PFSK-1 (cell line): ENCODE data around the gene RTRAF. TPM values are rescaled to one million over a fixed set of nuclear protein-coding genes. Genes with fewer than 3 reads are reported as not detected.

Source experiments
- FOXP2 ChIP-seq: optimal IDR thresholded peaks from 2 replicates; pipeline ENCODE3; 2011; ENCODE audit warnings: borderline replicate concordance, control low read depth, inconsistent platforms; ENCODE audit not compliant: insufficient read depth; ENCODE audit errors: extremely low read length, extremely low read depth
- POLR2AphosphoS5 ChIP-seq: IDR thresholded peaks from 2 replicates; pipeline ENCODE4 v1.6.1; 2012; ENCODE audit warnings: low read depth, mild to moderate bottlenecking, control low read depth, low read length, moderate library complexity
- SIN3A ChIP-seq: IDR thresholded peaks from 2 replicates; pipeline ENCODE4 v1.6.1; 2012; ENCODE audit warnings: mild to moderate bottlenecking, low read length, moderate library complexity, borderline replicate concordance; ENCODE audit not compliant: insufficient read depth
- TAF1 ChIP-seq: IDR thresholded peaks from 2 replicates; pipeline ENCODE4 v1.6.1; 2012; ENCODE audit warnings: low read length, control low read depth, borderline replicate concordance; ENCODE audit not compliant: insufficient read depth
- polyA plus RNA-seq: library from polyadenylated mRNA; unstranded; fragments of >200 nt; gene quantifications from one replicate; pipeline ENCODE4 v1.2.1, GENCODE V29; 2012; ENCODE audit warnings: low read depth, missing spikeins; ENCODE audit not compliant: insufficient read length
- TF ChIP-seq, protein P1 (sequence below), 2 experiments: IDR thresholded peaks; 2 replicates each; pipeline versions ENCODE4 v1.6.1 to v1.8.0; 2011 to 2012; ENCODE audit warnings: low read depth in 2 of 2, low read length in 2 of 2, control low read depth in 1 of 2, inconsistent platforms in 1 of 2, mild to moderate bottlenecking in 1 of 2, moderate library complexity in 1 of 2; ENCODE audit not compliant: insufficient read depth in 1 of 2

The RTRAF gene
- polyA plus RNA-seq: 143 TPM

DNA sequence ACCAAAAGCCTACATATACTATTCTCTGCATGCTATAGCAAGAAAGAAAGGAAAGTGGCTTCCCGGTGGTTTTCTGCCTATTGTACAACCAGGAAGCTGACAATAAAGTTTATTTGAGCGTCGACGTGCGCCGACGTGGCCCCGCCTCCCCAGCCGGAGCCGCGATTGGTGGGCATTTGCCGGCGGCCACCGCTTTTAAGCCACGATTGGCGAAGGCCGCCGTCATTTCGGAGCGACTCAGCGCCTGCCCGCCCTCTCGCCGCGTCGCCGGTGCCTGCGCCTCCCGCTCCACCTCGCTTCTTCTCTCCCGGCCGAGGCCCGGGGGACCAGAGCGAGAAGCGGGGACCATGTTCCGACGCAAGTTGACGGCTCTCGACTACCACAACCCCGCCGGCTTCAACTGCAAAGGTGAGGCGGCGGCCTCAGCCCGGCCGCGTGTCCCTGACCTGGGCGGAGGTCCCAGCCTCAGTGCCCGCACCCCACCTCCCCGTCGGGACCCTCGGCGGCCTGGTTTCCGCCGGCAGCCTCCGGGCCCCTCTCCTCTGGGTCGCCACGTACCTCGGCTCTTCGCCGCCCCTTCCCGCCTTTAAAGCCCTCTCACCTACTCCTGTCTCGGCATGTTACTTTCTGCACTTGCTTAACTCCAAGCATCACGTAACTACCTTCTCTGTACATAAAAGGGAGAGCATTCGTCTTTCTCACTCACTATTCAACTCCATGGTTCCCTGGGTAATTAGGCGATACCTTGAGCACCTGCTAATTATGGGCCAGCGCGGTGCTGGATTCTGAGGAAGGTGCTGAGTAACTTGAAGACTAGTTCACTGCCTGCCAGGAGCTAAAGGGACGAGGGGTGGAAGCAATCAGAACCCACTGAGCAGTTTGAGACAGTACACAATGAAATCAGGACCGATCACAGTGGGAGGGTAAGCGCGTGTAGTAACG lies at the start of gene RTRAF:
TSS of gene RTRAF (plus strand) at position 254 of the 942 bp plus-strand sequence. CDS start at position 348, 94 bp downstream.
- TF ChIP-seq SIN3A: peak; percentile 23; the same call in 1 of the 2 replicates
- peak; percentile 40; the same call in 1 of the 2 replicates for TF ChIP-seq TAF1
- TF ChIP-seq, protein P1, sequence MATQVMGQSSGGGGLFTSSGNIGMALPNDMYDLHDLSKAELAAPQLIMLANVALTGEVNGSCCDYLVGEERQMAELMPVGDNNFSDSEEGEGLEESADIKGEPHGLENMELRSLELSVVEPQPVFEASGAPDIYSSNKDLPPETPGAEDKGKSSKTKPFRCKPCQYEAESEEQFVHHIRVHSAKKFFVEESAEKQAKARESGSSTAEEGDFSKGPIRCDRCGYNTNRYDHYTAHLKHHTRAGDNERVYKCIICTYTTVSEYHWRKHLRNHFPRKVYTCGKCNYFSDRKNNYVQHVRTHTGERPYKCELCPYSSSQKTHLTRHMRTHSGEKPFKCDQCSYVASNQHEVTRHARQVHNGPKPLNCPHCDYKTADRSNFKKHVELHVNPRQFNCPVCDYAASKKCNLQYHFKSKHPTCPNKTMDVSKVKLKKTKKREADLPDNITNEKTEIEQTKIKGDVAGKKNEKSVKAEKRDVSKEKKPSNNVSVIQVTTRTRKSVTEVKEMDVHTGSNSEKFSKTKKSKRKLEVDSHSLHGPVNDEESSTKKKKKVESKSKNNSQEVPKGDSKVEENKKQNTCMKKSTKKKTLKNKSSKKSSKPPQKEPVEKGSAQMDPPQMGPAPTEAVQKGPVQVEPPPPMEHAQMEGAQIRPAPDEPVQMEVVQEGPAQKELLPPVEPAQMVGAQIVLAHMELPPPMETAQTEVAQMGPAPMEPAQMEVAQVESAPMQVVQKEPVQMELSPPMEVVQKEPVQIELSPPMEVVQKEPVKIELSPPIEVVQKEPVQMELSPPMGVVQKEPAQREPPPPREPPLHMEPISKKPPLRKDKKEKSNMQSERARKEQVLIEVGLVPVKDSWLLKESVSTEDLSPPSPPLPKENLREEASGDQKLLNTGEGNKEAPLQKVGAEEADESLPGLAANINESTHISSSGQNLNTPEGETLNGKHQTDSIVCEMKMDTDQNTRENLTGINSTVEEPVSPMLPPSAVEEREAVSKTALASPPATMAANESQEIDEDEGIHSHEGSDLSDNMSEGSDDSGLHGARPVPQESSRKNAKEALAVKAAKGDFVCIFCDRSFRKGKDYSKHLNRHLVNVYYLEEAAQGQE (IDR thresholded peaks at IDR 0.05; ENCODE audit: insufficient read depth in 1 of 2, low read depth in 2 of 2, low read length in 2 of 2): no peak
- TF ChIP-seq POLR2AphosphoS5: peak; percentile 72; the same call in 1 of the 2 replicates
- TF ChIP-seq FOXP2: peak; percentile 38

DNA sequence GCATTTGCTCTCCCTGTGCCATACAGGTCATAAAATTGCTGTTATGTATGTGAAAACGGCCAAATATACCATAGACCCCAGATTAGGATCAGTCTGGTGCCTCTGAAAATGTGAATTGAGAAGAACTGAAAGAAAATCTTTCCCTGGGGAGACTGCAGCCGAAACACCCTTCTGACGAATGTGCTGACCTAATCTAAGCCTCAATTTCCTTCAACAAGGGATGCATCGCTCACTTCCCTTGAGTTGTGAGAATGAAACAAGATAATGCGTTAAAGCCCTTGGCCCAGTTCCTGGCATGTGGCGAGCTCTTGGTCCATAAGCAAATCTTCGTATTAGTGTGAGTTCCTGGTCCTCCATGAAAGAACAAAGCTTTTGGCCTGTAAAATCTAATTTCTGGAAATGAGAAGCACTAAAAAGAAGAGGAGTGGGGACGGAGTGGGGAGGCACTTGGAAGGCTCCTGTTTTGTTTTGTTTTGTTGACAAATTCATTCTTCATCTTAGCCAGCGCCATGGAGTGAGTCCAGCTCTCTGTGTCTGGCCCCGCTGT lies 49.5 kb upstream of the RTRAF start:
- TF ChIP-seq FOXP2: no peak
- no peak for TF ChIP-seq SIN3A
- no peak for TF ChIP-seq POLR2AphosphoS5
- no peak for TF ChIP-seq TAF1
- TF ChIP-seq, protein P1 (IDR thresholded peaks at IDR 0.05; ENCODE audit: insufficient read depth in 1 of 2, low read depth in 2 of 2, low read length in 2 of 2): no peak

DNA sequence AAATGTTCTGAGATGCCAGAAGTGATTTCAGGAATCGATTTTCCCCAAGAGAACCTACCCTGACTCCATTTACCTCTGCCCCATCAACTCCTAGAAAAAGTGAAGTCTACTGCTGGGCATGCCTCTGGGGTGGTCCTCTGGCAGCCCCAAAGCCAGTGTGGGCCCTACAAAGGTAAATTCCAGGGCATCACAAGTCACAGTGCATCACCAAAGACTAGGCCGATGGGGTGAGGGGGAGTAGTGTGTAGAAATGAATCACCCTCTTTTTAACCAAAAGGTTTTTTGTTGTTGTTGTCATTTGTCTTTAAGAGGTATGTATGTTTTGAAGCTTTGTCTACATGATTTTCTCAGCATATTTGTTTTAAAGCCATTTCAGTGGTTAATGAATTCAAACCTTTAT lies 46.4 kb upstream of the RTRAF start:
- TF ChIP-seq TAF1 (no peak), SIN3A (no peak), POLR2AphosphoS5 (no peak), FOXP2 (no peak)

DNA sequence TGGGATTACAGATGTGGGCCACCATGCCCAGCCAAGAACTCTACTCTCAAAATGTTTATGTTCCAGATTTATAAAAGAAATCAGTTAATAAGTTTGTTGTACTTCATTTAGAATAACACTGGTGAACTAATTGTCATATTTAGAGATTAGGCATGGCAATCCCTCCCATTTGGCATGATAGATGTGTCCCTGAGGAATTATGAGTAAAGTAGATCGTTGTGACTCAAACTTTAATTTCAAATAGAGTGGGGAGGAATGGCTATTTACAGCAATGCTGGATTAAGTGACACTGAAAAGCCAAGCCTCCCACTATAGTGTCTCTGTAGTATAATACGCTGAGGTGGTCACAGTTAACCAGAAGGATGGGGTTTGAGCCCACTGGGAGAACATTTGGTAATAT lies 39.3 kb upstream of the RTRAF start:
- no peak for TF ChIP-seq TAF1
- TF ChIP-seq FOXP2: no peak
- TF ChIP-seq, protein P1 (IDR thresholded peaks at IDR 0.05; ENCODE audit: insufficient read depth in 1 of 2, low read depth in 2 of 2, low read length in 2 of 2): no peak
- TF ChIP-seq POLR2AphosphoS5: no peak
- TF ChIP-seq SIN3A: no peak

DNA sequence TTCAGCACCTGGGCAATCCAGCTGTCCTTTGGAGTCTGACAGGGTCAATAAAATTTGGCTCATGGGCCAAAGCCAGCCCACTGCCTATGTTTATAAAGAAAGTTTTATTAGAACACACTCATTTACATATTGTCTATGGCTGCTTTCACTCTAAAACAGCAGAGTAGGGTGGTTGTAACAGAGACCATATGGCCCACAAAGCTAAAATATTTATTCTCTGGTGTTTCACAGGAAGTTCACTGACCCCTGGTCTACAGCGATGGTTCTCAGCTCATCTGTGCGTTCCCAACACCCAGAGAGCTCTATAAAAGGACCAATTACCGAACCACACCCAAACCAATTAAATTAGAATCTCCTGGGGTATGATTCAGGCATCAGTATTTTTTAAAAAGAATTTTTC lies 37.7 kb upstream of the RTRAF start:
- TF ChIP-seq, protein P1 (IDR thresholded peaks at IDR 0.05; ENCODE audit: insufficient read depth in 1 of 2, low read depth in 2 of 2, low read length in 2 of 2): no peak
- TF ChIP-seq TAF1: no peak
- no peak for TF ChIP-seq FOXP2
- no peak for TF ChIP-seq SIN3A
- TF ChIP-seq POLR2AphosphoS5: no peak
